Measurements from ENCODE around the gene C9orf85. TPM values are rescaled to one million over a fixed set of nuclear protein-coding genes. Genes with fewer than 3 reads are reported as not detected.

The C9orf85 gene
- total and polyA plus RNA-seq, 10 of the 15 experiments (the other 5 are each of a cell fraction or from before 2014, with no cell fraction given), result 9.1 to 22.6 (median 16.4) TPM

DNA sequence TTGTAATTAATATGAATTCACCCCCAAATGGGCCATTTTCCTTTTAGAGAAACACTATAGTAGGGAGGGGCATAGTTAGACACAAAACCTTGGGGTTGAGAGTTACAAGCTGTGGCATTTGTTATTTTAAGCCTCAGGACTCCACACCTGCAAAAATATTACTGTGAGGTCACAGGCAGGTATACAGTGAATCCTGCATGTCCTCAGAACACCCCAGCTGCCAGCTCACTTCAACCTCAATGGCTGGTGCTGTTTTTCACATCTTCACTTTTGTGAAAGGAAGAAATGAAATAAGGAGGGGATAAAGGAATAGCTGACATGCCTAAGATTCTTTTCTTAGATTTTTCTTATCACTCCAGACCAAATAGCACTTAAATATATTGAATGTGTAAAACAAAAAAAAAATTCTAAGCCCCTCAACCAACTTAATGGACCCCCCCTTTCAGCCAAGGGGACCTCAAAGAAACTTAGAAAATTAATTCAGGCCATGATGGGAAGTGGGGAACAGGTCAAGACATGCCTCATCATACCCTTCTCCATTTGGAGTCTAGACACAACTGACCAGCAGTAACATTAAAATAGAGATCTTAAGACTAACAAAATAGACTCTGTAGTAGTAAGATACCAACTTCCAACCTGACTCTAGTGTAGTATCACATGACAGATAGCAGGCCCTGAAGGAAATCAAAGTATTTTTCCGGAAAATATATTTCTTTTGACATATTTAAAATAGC, 9.2 kb downstream of the C9orf85 start:
- CTCF ChIA-PET, result interaction anchor here (1.3 kb wide), 1 partner anchor 17 kb away, joined by 3 read pairs; no protein-coding TSS in a partner anchor
- FAIRE-seq, result no peak
- in situ Hi-C loops (cut with MboI) (loop anchor here (25.0 kb wide), 2 partner anchors 1508 to 1658 kb away; partner anchors contain the start of genes KLF9 and SMC5), intact Hi-C loops (cut with micrococcal nuclease; ENCODE audit: unreplicated experiment) (no loop called here)
- Histone ChIP-seq H3K4me1 (ENCODE audit: control insufficient read depth, insufficient read depth, low read length) (peaks cover 8% of the 10 kb centered on the region), H3K27me3 (replicated peaks in 1 of 2; ENCODE audit: control insufficient read depth in 2 of 2, insufficient read depth in 2 of 2, low read length in 1 of 2) (no peaks in the 10 kb centered on the region), H4K20me1 (ENCODE audit: control insufficient read depth, insufficient read depth) (no peaks in the 10 kb centered on the region), H3K27ac (ENCODE audit: control insufficient read depth, insufficient read depth) (no peak overlapping the region), H2AFZ (ENCODE audit: control insufficient read depth, low read depth, low read length) (no peak overlapping the region), H3K4me3 (no peak overlapping the region), H3K9me3 (replicated peaks; ENCODE audit: control insufficient read depth, insufficient read depth, low read length) (peaks cover 4% of the 10 kb centered on the region; the same call in 2 of the 3 replicates), H3K79me2 (ENCODE audit: control insufficient read depth, insufficient read depth, low read length) (peaks cover 38% of the 10 kb centered on the region), H3K4me2 (ENCODE audit: control insufficient read depth, insufficient read depth) (no peak overlapping the region), H3K9ac (ENCODE audit: control insufficient read depth, insufficient read depth, low read length) (no peak overlapping the region), H3K36me3 (ENCODE audit: control insufficient read depth in 2 of 2, insufficient read depth in 2 of 2, low read length in 1 of 2) (peaks cover 0 to 3% of the 10 kb centered on the region in 2 experiments; a peak in 2 of 4 replicates)
- 4% methylated on average over 1 of the region's 1 CpG for WGBS (ENCODE audit: insufficient coverage, insufficient replicate concordance, low lambda C conversion rate, missing lambda C conversion rate)
- no peak for ATAC-seq
- no peak for TF ChIP-seq NRF1 (conservative IDR thresholded peaks at IDR 0.05; ENCODE audit: low read depth, low read length)
- no peak for TF ChIP-seq BMI1 (IDR thresholded peaks at IDR 0.05; ENCODE audit: borderline replicate concordance)
- TF ChIP-seq TAF1 (IDR thresholded peaks at IDR 0.05; ENCODE audit: borderline replicate concordance, low read depth, low read length), result no peak
- POLR2A ChIA-PET, result interaction anchor here (1.0 kb wide), 1 partner anchor 10 kb away, joined by 3 read pairs; no protein-coding TSS in a partner anchor
- BruUV-seq (replicated peaks), result no TSS peak
- DNase-seq (ENCODE audit: low read depth, low spot score), result no peak
- RAD21 ChIA-PET (ENCODE audit: unreplicated experiment), result interaction anchor here (1.4 to 1.6 kb wide), 2 partner anchors 11 to 17 kb away, joined by 3 read pairs; no protein-coding TSS in a partner anchor
- SMC1A ChIA-PET (ENCODE audit: uncharacterized antibody, unreplicated experiment), result interaction anchor here (1.2 kb wide), 1 partner anchor 17 kb away, joined by 3 read pairs; no protein-coding TSS in a partner anchor

DNA sequence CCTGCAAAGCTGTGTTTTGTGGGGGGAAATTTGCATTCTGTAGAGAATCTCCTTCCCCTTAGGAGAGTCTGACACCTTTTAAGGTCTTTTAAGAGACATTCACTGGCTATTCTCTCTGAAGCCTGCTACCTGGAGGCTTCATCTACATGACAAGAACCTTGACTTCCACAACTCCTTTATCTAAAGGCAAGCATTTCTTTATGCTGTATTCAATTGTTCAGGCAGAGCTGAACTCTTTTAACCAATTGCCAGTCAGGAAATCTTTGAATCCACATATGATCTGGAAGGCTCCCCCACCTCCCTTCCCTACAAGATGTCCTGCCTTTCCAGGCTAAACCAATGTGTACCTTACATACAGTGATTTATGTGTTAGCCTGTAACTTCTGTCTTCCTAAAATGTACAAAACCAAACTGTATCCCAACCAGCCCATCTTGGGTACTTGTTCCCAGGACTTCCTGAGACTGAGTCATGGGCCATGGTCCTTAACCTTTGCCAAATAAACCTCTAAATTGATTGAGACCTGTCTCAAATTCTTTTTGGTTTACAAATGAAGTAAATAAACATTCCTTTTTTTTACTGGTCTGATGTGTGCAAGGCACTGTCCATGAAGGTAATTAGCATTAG, 9.9 kb downstream of the C9orf85 start:
- CTCF ChIA-PET, result no interaction called here
- Histone ChIP-seq H3K36me3 (ENCODE audit: control insufficient read depth in 2 of 2, insufficient read depth in 2 of 2, low read length in 1 of 2) (peaks cover 0 to 3% of the 10 kb centered on the region in 2 experiments; a peak in 2 of 4 replicates), H4K20me1 (ENCODE audit: control insufficient read depth, insufficient read depth) (no peaks in the 10 kb centered on the region), H3K9me3 (replicated peaks; ENCODE audit: control insufficient read depth, insufficient read depth, low read length) (peaks cover 4% of the 10 kb centered on the region; the same call in 2 of the 3 replicates), H3K9ac (ENCODE audit: control insufficient read depth, insufficient read depth, low read length) (no peak overlapping the region), H3K79me2 (ENCODE audit: control insufficient read depth, insufficient read depth, low read length) (peaks cover 32% of the 10 kb centered on the region), H2AFZ (ENCODE audit: control insufficient read depth, low read depth, low read length) (no peak overlapping the region), H3K4me1 (ENCODE audit: control insufficient read depth, insufficient read depth, low read length) (peaks cover 7% of the 10 kb centered on the region), H3K27ac (ENCODE audit: control insufficient read depth, insufficient read depth) (no peak overlapping the region; the same call in 1 of the 2 replicates), H3K4me2 (ENCODE audit: control insufficient read depth, insufficient read depth) (no peak overlapping the region), H3K4me3 (no peak overlapping the region), H3K27me3 (replicated peaks in 1 of 2; ENCODE audit: control insufficient read depth in 2 of 2, insufficient read depth in 2 of 2, low read length in 1 of 2) (no peaks in the 10 kb centered on the region)
- POLR2A ChIA-PET, result no interaction called here
- RAD21 ChIA-PET (ENCODE audit: unreplicated experiment), result interaction anchor here (1.6 kb wide), 1 partner anchor 16 kb away, joined by 3 read pairs; no protein-coding TSS in a partner anchor
- SMC1A ChIA-PET (ENCODE audit: uncharacterized antibody, unreplicated experiment), result interaction anchor here (0.9 to 1.3 kb wide), 4 partner anchors 8 to 34 kb away, joined by 3 read pairs; no protein-coding TSS in a partner anchor
- intact Hi-C loops (cut with micrococcal nuclease; ENCODE audit: unreplicated experiment), result no loop called here
- ATAC-seq (no peak), FAIRE-seq (no peak), DNase-seq (ENCODE audit: low read depth, low spot score) (no peak)
- in situ Hi-C loops (cut with MboI), result loop anchor here (25.0 kb wide), 2 partner anchors 1509 to 1659 kb away; partner anchors contain the start of genes KLF9 and SMC5
- no TSS peak for BruUV-seq (replicated peaks)
- no peak for TF ChIP-seq NBN (IDR thresholded peaks at IDR 0.05)
- TF ChIP-seq, protein P1, sequence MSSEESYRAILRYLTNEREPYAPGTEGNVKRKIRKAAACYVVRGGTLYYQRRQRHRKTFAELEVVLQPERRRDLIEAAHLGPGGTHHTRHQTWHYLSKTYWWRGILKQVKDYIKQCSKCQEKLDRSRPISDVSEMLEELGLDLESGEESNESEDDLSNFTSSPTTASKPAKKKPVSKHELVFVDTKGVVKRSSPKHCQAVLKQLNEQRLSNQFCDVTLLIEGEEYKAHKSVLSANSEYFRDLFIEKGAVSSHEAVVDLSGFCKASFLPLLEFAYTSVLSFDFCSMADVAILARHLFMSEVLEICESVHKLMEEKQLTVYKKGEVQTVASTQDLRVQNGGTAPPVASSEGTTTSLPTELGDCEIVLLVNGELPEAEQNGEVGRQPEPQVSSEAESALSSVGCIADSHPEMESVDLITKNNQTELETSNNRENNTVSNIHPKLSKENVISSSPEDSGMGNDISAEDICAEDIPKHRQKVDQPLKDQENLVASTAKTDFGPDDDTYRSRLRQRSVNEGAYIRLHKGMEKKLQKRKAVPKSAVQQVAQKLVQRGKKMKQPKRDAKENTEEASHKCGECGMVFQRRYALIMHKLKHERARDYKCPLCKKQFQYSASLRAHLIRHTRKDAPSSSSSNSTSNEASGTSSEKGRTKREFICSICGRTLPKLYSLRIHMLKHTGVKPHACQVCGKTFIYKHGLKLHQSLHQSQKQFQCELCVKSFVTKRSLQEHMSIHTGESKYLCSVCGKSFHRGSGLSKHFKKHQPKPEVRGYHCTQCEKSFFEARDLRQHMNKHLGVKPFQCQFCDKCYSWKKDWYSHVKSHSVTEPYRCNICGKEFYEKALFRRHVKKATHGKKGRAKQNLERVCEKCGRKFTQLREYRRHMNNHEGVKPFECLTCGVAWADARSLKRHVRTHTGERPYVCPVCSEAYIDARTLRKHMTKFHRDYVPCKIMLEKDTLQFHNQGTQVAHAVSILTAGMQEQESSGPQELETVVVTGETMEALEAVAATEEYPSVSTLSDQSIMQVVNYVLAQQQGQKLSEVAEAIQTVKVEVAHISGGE (CRISPR knock-in tag; IDR thresholded peaks at IDR 0.05), result no peak
- TF ChIP-seq SPI1 (IDR thresholded peaks at IDR 0.05; ENCODE audit: borderline replicate concordance, insufficient read depth, low read depth, low read length), result no peak
- no peak for TF ChIP-seq ZNF274 (IDR thresholded peaks at IDR 0.05; ENCODE audit: insufficient read depth, insufficient read length)
- no peak for TF ChIP-seq EED (IDR thresholded peaks at IDR 0.05; ENCODE audit: low read depth)
- no peak for TF ChIP-seq ATF7 (IDR thresholded peaks at IDR 0.05; ENCODE audit: low read depth)
- TF ChIP-seq KDM1A (IDR thresholded peaks at IDR 0.05; ENCODE audit: borderline replicate concordance), result no peak
- TF ChIP-seq NR2C1 (IDR thresholded peaks at IDR 0.05), result no peak
- TF ChIP-seq SMC3 (IDR thresholded peaks at IDR 0.05; ENCODE audit: borderline replicate concordance, low read length), result no peak
- no peak for TF ChIP-seq CEBPB (IDR thresholded peaks at IDR 0.05; ENCODE audit: borderline replicate concordance in 1 of 2, low read depth in 2 of 2, low read length in 2 of 2)
